SK-N-SH (cell line): ENCODE measurements around the gene SERPINH1. TPM values are rescaled to one million over a fixed set of nuclear protein-coding genes. Genes with fewer than 3 reads are reported as not detected.

Experiments used
- CTCF ChIA-PET: fragments of 300-600, 350-600 bp; formaldehyde crosslinking; extraction: SDS; loops from one replicate; lab custom pipeline; 2021; lab: Yijun Ruan, JAX
- POLR2A ChIA-PET: fragments of 350-600 bp; sonication (Branson Sonifier 250); formaldehyde crosslinking; extraction: SDS; loops from one replicate; lab custom pipeline; 2020; ENCODE audit warnings: antibody characterized with exemption, inconsistent platforms; lab: Yijun Ruan, JAX
- DNase-seq: peaks from one replicate; pipeline ENCODE4 v3.0.0; 2012
- H2AFZ ChIP-seq: fragments of 200-600 bp; sonication (generic); 2 replicates; pipeline ENCODE4 v1.8.1; 2016; ENCODE audit warnings: antibody characterized with exemption, mild to moderate bottlenecking, low read depth
- H3F3A ChIP-seq: fragments of 200-600 bp; sonication (generic); replicated peaks from 2 replicates; pipeline ENCODE3; 2016; ENCODE audit warnings: antibody characterized with exemption, mild to moderate bottlenecking; ENCODE audit not compliant: insufficient read depth
- H3K27ac ChIP-seq, 2 experiments: fragments of 200-500 bp in 1 of 2; fragments of 200-600 bp in 1 of 2; sonication (Bioruptor generic) in 1 of 2; sonication (generic), shearing (Covaris generic) in 1 of 2; 2 replicates each; pipeline versions ENCODE4 v1.5.1 to v1.6.1; 2014 to 2016; ENCODE audit warnings: low read depth in 2 of 2, inconsistent platforms in 1 of 2, low read length in 1 of 2, mild to moderate bottlenecking in 1 of 2, mixed read lengths in 1 of 2
- H3K27me3 ChIP-seq: fragments of 200-600 bp; sonication (generic), shearing (Covaris generic); 2 replicates; pipeline ENCODE4 v1.6.1; 2016; ENCODE audit warnings: mixed run types; ENCODE audit not compliant: insufficient read depth
- H3K36me3 ChIP-seq, 2 experiments: fragments of 200-500 bp in 1 of 2; fragments of 200-600 bp in 1 of 2; sonication (Bioruptor generic) in 1 of 2; sonication (generic) in 1 of 2; replicated peaks in 1 of 2; 2 replicates each; pipeline versions ENCODE3 to v1.5.1; 2014 to 2016; ENCODE audit warnings: low read length in 1 of 2, mild to moderate bottlenecking in 1 of 2; ENCODE audit not compliant: insufficient read depth in 2 of 2, control insufficient read depth in 1 of 2
- H3K4me1 ChIP-seq, 2 experiments: fragments of 200-500 bp in 1 of 2; fragments of 200-600 bp in 1 of 2; sonication (Bioruptor generic) in 1 of 2; sonication (generic), shearing (Covaris generic) in 1 of 2; 2 replicates each; pipeline versions ENCODE4 v1.5.1 to v1.6.1; 2014 to 2016; ENCODE audit warnings: low read depth in 1 of 2, low read length in 1 of 2, mixed run types in 1 of 2; ENCODE audit not compliant: insufficient read depth in 2 of 2, control insufficient read depth in 1 of 2
- H3K4me2 ChIP-seq: fragments of 200-600 bp; sonication (generic), shearing (Covaris generic); 2 replicates; pipeline ENCODE4 v1.6.1; 2017; ENCODE audit warnings: mixed run types
- H3K4me3 ChIP-seq, 2 experiments: fragments of 200-500 bp in 1 of 2; fragments of 200-600 bp in 1 of 2; sonication (Bioruptor generic) in 1 of 2; sonication (generic), shearing (Covaris generic) in 1 of 2; 2 replicates each; pipeline versions ENCODE4 v1.5.1 to v1.8.1; 2014 to 2016; ENCODE audit warnings: low read depth in 2 of 2, inconsistent platforms in 1 of 2, low read length in 1 of 2, mild to moderate bottlenecking in 1 of 2, mixed read lengths in 1 of 2, moderate library complexity in 1 of 2
- H3K79me2 ChIP-seq: fragments of 200-600 bp; sonication (generic); 2 replicates; pipeline ENCODE4 v1.8.1; 2017; ENCODE audit warnings: mild to moderate bottlenecking; ENCODE audit not compliant: insufficient read depth
- H3K9ac ChIP-seq: fragments of 200-600 bp; sonication (generic); 2 replicates; pipeline ENCODE4 v1.6.1; 2017; ENCODE audit warnings: mixed run types
- H3K9me2 ChIP-seq: fragments of 200-600 bp; sonication (generic); 2 replicates; pipeline ENCODE4 v1.6.1; 2017; ENCODE audit warnings: mixed run types
- H3K9me3 ChIP-seq: fragments of 200-600 bp; sonication (generic); 2 replicates; pipeline ENCODE4 v1.6.1; 2017; ENCODE audit warnings: mixed run types, mild to moderate bottlenecking, moderate library complexity
- H4K20me1 ChIP-seq: fragments of 200-600 bp; sonication (generic); 2 replicates; pipeline ENCODE4 v1.6.1; 2017; ENCODE audit warnings: mild to moderate bottlenecking, mixed run types; ENCODE audit not compliant: insufficient read depth
- GABPA ChIP-seq: IDR thresholded peaks from 2 replicates; pipeline ENCODE4 v1.4.0; 2012; ENCODE audit warnings: low read depth, mild to moderate bottlenecking
- IRF3 ChIP-seq: fragments of 150-350 bp; IDR thresholded peaks from 2 replicates; pipeline ENCODE4 v1.6.1; 2016; ENCODE audit warnings: mild to moderate bottlenecking, low read depth, low read length
- NFIC ChIP-seq: IDR thresholded peaks from 2 replicates; pipeline ENCODE4 v1.4.0; 2012; ENCODE audit warnings: borderline replicate concordance
- NRF1 ChIP-seq: IDR thresholded peaks from 2 replicates; pipeline ENCODE4 v1.6.1; 2012; ENCODE audit warnings: low read depth, mild to moderate bottlenecking, low read length
- PBX3 ChIP-seq: IDR thresholded peaks from 2 replicates; pipeline ENCODE4; 2012
- RAD21 ChIP-seq: IDR thresholded peaks from 2 replicates; pipeline ENCODE4 v1.6.1; 2012; ENCODE audit warnings: mild to moderate bottlenecking, low read length
- RCOR1 ChIP-seq: fragments of 150-350 bp; IDR thresholded peaks from 2 replicates; pipeline ENCODE4 v1.6.1; 2017; ENCODE audit warnings: antibody characterized with exemption, low read length
- RFX5 ChIP-seq: IDR thresholded peaks from 2 replicates; pipeline ENCODE4 v1.6.1; 2012; ENCODE audit warnings: mild to moderate bottlenecking, improper control_type of control experiment, low read length
- RXRA ChIP-seq: IDR thresholded peaks from 2 replicates; pipeline ENCODE4 v1.4.0; 2012; ENCODE audit warnings: low read depth, mild to moderate bottlenecking, borderline replicate concordance
- TEAD4 ChIP-seq: IDR thresholded peaks from 2 replicates; pipeline ENCODE4 v1.4.0; 2012; ENCODE audit warnings: mild to moderate bottlenecking, borderline replicate concordance; ENCODE audit not compliant: insufficient read depth
- ZBTB33 ChIP-seq: IDR thresholded peaks from 2 replicates; pipeline ENCODE4 v1.4.0; 2012; ENCODE audit warnings: low read depth, borderline replicate concordance
- WGBS: methylation state at CpG from one replicate; pipeline ENCODE4 v1.1.6; 2017; ENCODE audit warnings: low lambda C conversion rate; 5-methylcytosine and 5-hydroxymethylcytosine counted together
- polyA plus RNA-seq, 3 experiments: library from polyadenylated mRNA; depleted of rRNA; stranded (reverse); fragments of >200 nt; gene quantifications; 2 replicates each; pipeline ENCODE4 v1.2.3, GENCODE V29; 2012

SERPINH1 gene
- polyA plus RNA-seq, 1 of the 3 experiments (the other 2 are of a cell fraction), result 293 TPM

- WGBS, result 83% methylated on average over 7 of the region's 7 CpGs
- CTCF ChIA-PET, result interaction anchor here (0.7 to 3.0 kb wide), 11 partner anchors 14 to 107 kb away, joined by 3 to 28 read pairs (median 4); partner anchors contain the start of gene MAP6
These were observed 36.8 kb downstream of the SERPINH1 start for GRCh38 chr11:75598900-75599299.

More at GRCh38 chr11:75598900-75599299, 36.8 kb downstream of the SERPINH1 start:
- Histone ChIP-seq H3K9me3 (no peaks in the 10 kb centered on the region), H3K27ac (no peak overlapping the region), H2AFZ (no peak overlapping the region), H3K79me2 (no peaks in the 10 kb centered on the region), H3K4me3 (no peak overlapping the region), H3K27me3 (no peaks in the 10 kb centered on the region), H3F3A (peaks cover 10% of the 10 kb centered on the region), H3K9ac (no peak overlapping the region), H3K4me1 (peaks cover 16 to 24% of the 10 kb centered on the region in 2 experiments), H4K20me1 (no peaks in the 10 kb centered on the region), H3K4me2 (no peak overlapping the region), H3K9me2 (no peaks in the 10 kb centered on the region), H3K36me3 (no peaks in the 10 kb centered on the region)
- no peak for DNase-seq
- POLR2A ChIA-PET, result interaction anchor here (0.5 to 1.3 kb wide), 3 partner anchors 15 to 33 kb away, joined by 3 to 8 read pairs (median 3); no protein-coding TSS in a partner anchor
- TF ChIP-seq RXRA (no peak), RFX5 (no peak), IRF3 (no peak), RCOR1 (no peak), ZBTB33 (no peak), RAD21 (no peak), NFIC (no peak), GABPA (no peak), NRF1 (no peak), TEAD4 (no peak), PBX3 (no peak)
